GM21515 (cell line): ENCODE measurements around the gene DOCK6.
"Not testable (repeated sequence)": the region's sequence is repeated elsewhere in the genome, so short reads cannot be mapped to it uniquely, and the experiment has no call there.

Experiments used
- ATAC-seq: cut with Tn5 transposase; IDR thresholded peaks from one replicate; pipeline ENCODE4 v1.9.1; 2021; ENCODE audit not compliant: unreplicated experiment

Gene DOCK6

DNA sequence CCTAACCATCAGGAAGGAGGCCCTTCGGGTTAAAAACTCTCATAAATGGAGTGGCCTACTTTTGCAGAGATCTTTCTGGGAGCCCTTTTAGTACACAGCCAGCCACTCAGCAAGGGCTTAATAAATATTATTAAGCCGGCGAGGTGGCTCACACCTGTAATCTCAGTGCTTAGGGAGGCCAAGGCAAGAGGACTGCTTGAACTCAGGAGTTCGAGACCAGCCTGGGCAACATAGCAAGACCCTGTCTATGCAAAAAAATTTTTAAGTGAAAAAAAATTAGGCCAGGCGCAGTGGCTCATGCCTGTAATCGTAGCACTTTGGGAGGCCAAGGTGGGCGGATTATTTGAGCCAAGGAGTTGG is 64.2 kb downstream of the DOCK6 start:
- ATAC-seq, result no peak

DNA sequence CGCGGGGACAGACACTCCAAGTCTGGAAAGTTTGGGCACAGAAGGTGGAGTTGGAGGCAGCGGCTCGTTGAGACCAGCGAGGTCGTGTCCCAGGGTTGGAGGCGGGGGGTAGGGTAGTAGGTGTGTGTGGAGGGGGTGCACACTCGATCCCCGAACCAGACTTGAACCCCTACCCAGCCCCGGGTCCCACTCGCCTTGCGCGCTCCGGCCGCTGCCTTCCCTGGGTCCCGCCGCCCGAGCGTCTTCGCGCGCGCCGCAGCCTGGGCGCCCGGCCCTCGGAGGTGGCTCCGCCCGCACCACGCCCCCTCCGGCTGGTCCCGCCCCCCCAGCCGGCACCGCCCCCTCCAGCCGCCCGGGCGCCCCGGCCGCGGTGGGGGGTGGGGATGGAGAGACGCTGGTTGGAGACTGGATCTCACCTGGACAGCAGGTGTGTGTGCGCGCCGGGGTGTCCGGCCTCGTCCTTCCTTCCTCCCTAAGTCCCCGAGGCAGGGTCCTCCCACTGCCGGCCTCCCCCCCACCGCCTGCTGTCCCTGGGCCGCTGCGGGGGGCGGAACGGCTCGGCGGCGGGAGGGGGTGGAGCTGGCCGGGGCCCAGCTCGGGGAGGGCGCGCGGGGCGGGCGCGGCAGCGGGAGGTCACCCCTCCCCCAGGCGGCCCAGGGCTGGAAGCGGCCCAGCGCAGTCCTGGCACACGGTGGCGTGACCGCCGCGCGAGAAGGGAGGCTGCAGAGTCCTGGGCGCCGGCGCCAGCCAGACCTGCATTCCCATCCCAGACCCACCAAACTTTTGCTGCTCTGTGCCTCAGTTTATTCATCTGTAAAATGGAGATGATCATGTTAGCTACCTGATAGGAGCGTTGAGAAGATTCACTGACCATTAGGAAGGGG is 64.8 kb downstream of the DOCK6 start, which contains the start of gene KANK2:
TSS of gene KANK2 (minus strand) at position 255 of the 884 bp plus-strand sequence. CDS start 3,034 bp downstream, outside the sequence.
- ATAC-seq, result peak; percentile 61

- ATAC-seq, result no peak
Observed at GRCh38 chr19:11196406-11197287, 65.7 kb downstream of the DOCK6 start.

- ATAC-seq, result no peak
Observed at GRCh38 chr19:11195681-11196080, 66.6 kb downstream of the DOCK6 start.

DNA sequence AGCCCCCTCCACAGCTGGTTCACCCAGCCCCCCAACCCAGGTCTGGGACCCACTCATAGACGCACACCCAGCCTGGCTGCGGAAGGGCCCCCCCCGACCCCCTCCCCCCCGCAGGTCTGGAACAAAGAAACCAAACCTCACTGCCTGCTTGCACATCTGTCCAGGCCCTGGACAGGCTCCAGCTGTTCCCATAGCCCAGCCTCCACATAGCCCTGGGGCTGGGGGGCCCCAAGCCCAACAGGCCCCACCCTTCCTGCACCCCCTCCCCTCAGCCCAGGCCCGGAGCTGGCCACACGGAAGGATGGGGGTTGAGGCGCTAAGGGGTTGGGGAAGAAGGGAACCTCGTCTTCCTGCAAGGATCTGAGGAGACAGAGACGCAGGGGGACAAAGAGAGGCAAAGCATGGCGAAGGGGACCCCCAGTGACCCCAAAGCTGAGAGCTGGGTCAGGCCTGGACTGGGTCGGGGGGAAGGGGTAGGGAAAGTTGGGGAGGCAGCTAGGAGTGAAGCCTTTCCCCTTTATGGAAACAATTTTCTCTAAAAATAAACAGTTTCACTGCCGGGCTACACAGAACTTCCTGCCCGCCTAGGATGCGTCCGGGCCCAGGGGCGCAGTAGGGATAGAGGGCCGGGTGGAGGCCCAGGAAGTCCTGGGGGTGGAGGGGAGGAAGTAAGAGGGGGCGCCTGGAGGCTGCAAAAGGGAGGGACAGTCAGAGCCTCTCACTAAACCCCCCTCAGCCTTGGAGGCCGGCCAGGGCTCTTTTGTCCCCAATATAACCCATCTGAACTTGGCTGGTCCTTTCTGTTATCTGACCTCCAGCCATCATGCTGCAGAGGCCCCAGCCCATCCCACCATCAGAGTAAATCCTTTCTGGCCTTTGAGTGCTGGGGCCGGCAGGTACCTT is 67.4 kb downstream of the DOCK6 start:
- ATAC-seq, result no peak

DNA sequence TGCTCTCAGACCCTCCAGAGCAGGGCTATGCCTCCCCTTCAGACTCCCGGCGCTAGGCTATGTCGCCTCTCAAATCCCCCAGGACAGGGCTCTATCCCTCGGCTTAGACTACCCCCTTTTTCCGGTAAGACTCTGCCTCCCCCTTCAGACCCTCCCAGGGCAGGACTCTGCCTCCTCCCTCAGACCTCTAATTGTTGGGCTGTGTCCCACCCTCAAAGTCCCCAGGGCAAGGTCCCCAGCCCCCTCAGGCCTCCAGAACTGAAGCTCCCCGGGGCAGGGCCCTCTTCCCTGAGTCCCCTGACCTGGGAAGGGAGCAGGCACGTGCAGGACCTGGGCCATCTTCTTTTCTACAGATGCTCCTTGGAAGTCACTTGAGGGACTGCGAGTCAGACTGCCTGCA is 68.2 kb downstream of the DOCK6 start:
- ATAC-seq, result no peak

DNA sequence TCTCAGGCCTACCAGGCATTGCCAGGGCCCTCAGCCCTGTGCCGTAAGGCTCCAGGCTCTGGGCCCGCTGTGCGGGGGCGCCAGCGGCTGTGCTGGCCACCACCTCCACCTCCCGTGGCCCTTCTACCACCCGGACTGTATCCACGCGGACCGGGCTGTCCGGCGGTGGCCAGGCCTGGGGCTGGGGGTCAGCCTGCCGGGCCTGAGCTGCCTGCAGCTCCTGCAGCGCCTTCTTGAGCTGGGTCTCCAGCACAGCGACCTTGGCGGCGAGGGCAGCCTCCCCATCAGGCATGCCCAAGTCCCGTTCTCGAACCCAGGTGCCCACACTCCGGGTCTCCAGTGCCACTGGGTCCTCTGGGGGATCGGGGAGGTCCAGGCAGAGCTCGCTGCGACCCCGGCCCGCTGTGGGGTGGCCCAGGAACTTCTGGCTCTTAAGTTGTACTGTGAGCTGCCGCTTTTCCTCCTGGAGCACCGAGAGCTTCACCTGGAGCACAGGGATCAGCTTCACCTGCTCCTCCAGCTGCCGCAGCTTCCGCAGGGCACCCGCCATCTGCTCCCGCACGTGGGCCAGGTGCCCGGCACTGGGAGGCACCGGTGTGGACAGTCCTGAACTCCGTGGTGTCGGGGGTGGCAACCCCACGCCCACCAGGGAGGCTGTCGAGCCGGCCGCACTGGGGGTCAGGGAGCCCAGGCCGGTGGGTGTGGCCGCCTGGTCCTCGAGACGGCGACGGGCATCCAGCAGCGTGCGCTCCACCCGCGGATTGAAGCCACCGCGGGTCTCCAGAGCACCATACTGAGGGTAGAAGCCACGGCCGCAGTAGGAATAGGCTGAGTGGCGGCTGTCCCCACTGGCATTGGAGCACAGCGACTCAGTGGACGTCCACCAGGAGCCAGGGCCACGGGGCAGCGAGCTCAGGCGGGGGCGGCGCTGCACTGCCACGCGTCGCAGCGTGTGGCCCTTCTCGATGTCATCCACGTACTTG is 69.1 kb downstream of the DOCK6 start:
- no peak for ATAC-seq

- ATAC-seq, result no peak
Observed at GRCh38 chr19:11191934-11192333, 70.4 kb downstream of the DOCK6 start.

- no peak for ATAC-seq
Observed at GRCh38 chr19:11191273-11191755, 71.0 kb downstream of the DOCK6 start.

GRCh38 chr19:11190501-11190900 is 71.8 kb downstream of the DOCK6 start:
- no peak for ATAC-seq

DNA sequence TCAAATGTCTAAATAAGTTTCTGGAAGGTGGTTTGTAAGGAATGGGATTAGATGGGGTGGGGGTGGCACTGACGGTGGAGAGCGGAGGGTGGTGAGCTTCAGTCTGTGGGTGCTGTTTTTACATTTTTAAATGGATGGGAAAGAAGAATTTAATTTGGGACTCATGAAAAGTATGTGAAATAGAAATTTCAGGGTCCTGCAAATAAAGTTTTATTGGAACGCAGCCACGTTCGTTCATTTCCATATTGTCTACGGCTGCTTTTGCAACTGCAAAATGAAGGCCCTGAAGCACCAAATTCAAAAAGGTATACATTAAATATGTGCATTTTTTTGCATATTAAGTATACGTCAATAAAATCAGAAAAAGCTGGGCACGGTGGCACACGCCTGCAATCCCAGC is 74.9 kb downstream of the DOCK6 start:
- no peak for ATAC-seq

DNA sequence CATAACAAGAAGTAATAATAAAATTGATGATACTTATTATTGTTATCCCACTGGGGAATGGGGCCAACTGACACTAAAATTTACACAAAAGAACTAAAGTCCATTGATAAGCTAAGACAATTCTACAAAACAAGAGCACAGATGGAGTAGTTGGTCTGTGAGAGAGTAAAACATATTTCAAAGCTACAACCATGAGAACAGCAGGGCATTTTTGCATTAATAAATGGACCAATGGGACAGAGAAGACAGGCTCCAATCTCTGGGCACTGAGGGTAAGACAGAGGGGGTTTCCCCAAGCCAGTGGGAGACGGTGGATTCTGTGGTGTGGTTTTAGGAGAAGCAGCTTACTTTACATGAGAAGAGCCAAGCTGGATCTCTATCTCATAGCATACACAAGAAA is 79.3 kb downstream of the DOCK6 start:
- no peak for ATAC-seq

- no peak for ATAC-seq
Observed at GRCh38 chr19:11181488-11181887, 80.8 kb downstream of the DOCK6 start.

- ATAC-seq, result not testable (repeated sequence)
Observed at GRCh38 chr19:11180975-11181374, 81.3 kb downstream of the DOCK6 start.

- ATAC-seq, result no peak
Observed at GRCh38 chr19:11180346-11180745, 82.0 kb downstream of the DOCK6 start.

DNA sequence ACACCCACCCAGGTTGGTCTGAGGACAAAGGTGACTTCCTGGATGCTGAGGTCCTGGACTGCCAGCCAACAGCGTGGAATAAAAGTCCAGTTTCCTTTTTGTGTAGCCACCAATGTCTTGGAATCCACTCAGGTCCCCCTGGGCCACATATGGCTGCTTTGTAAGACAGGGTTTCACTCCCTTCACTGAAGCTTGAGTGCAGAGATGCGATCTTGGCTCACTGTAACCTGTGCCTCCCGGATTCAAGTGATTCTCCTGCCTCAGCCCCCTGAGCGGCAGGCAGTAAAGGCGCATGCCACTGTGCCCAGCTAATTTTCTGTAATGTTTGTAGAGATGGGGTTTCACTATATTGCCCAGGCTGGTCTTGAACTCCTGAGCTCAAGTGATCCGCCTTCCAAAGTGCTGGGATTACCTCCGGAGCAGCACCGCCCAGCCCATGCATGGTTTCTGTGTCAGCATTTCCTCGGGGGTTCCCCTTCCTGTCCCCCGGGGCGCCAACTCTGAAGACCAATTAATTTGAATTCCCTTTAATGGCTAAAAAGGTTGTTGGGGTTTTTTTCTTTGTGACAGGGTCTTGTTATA is 82.5 kb downstream of the DOCK6 start:
- ATAC-seq, result no peak

GRCh38 chr19:11179145-11179465 is 83.2 kb downstream of the DOCK6 start:
- not testable (repeated sequence) for ATAC-seq

GRCh38 chr19:11177592-11177991 is 84.7 kb downstream of the DOCK6 start:
- ATAC-seq, result no peak

DNA sequence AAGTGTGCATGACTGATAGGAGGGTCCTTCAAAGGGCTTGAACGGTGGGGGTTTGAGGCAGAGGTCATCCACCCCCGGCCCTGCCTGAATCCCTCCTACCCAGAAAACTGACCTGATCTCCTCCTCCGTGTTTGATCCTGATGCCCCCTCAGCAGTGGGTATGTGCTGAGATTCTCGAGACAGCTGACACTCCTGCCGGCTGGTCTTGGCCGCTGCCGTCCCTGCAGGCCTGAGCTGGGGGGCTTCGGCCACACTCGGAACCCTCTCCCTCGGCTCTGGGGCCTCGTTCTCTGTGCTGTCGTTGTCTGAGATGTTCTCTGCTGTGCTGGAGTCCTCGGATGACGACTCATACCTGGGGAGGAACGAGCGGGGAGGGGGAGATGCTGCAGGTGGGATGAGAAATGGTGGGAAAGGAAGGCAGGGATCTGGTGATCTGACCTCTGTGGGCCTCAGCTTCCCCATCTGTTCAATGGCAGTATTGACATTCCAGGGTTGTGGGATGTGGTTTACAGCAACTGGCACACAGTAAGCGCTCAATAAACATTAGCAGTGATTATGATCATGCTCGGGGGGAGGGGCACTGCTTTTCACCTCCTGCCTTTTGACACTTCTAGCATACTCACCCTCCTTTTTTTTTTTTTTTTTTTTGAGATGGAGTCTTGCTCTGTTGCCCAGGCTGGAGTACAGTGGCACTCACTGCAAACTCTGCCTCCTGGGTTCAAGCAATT is 85.7 kb downstream of the DOCK6 start:
- no peak for ATAC-seq
